Activated gamma-delta T cell (primary cell): ENCODE results near the gene PGLYRP2.

Experiments
- DNase-seq: peaks from one replicate; lab custom pipeline; 2025; lab: John Stamatoyannopoulos, UW

Gene PGLYRP2

GRCh38 chr19:15425321-15425950 is 53.9 kb downstream of the PGLYRP2 start:
- no peak for DNase-seq

- DNase-seq, result no peak
Measured at GRCh38 chr19:15424692-15425272, 54.5 kb downstream of the PGLYRP2 start.

GRCh38 chr19:15424121-15424520 is 55.2 kb downstream of the PGLYRP2 start:
- no peak for DNase-seq

GRCh38 chr19:15423130-15423529 is 56.2 kb downstream of the PGLYRP2 start:
- DNase-seq, result no peak

GRCh38 chr19:15422296-15423075 is 56.8 kb downstream of the PGLYRP2 start:
- no peak for DNase-seq

- DNase-seq, result no peak
Measured at GRCh38 chr19:15421721-15422260, 57.5 kb downstream of the PGLYRP2 start.

- DNase-seq, result no peak
Measured at GRCh38 chr19:15421136-15421695, 58.1 kb downstream of the PGLYRP2 start.

GRCh38 chr19:15419413-15420025 is 59.8 kb downstream of the PGLYRP2 start:
- DNase-seq, result no peak
